SK-N-SH treated with all-trans-retinoic acid at 6 μM for 48 hours (cell line): ENCODE results near the gene TRIM54.

ENCODE experiments used
- ATAC-seq: fragments of 200-7000 bp; cut with Tn5 transposase; 3 replicates; pipeline ENCODE4 v1.9.1; 2020; ENCODE audit warnings: mild to moderate bottlenecking, moderate library complexity
- ARNTL ChIP-seq: fragments of 450-650 bp; formaldehyde crosslinking; IDR thresholded peaks from 2 replicates; pipeline ENCODE4 v1.5.0; 2020; ENCODE audit warnings: low read depth, mild to moderate bottlenecking, moderate library complexity, borderline replicate concordance
- CSDC2 ChIP-seq: fragments of 250-450 bp; sonication (Bioruptor Pico); IDR thresholded peaks from 2 replicates; pipeline ENCODE4 v1.5.0; 2020; ENCODE audit warnings: mild to moderate bottlenecking, moderate library complexity
- ESRRG ChIP-seq: fragments of 250-450 bp; sonication (Bioruptor Pico); IDR thresholded peaks from 2 replicates; pipeline ENCODE4 v1.6.1; 2021; ENCODE audit warnings: mild to moderate bottlenecking
- GLIS3 ChIP-seq: fragments of 250-450 bp; sonication (Bioruptor Pico); IDR thresholded peaks from 2 replicates; pipeline ENCODE4 v1.5.0; 2020; ENCODE audit warnings: mild to moderate bottlenecking, moderate library complexity
- ISL1 ChIP-seq: fragments of 250-450 bp; sonication (Bioruptor Pico); IDR thresholded peaks from 2 replicates; pipeline ENCODE4 v2.1.2; 2022; ENCODE audit warnings: mild to moderate bottlenecking, moderate library complexity
- OSR1 ChIP-seq: fragments of 250-450 bp; sonication (Bioruptor Pico); IDR thresholded peaks from 2 replicates; pipeline ENCODE4 v1.8.0; 2022; ENCODE audit warnings: moderate library complexity, mild to moderate bottlenecking, inconsistent platforms
- RARB ChIP-seq: fragments of 250-450 bp; sonication (Bioruptor Pico); IDR thresholded peaks from 2 replicates; pipeline ENCODE4 v1.8.0; 2021; ENCODE audit warnings: mild to moderate bottlenecking, moderate library complexity
- TOX ChIP-seq: fragments of 250-450 bp; sonication (Bioruptor Pico); IDR thresholded peaks from 2 replicates; pipeline ENCODE4 v1.8.0; 2021; ENCODE audit warnings: mild to moderate bottlenecking, moderate library complexity, borderline replicate concordance
- ZC3H10 ChIP-seq: fragments of 250-450 bp; sonication (Bioruptor Pico); IDR thresholded peaks from 2 replicates; pipeline ENCODE4 v1.5.1; 2021; ENCODE audit warnings: mild to moderate bottlenecking, moderate library complexity
- ZFP3 ChIP-seq: fragments of 250-450 bp; sonication (Bioruptor Pico); IDR thresholded peaks from 2 replicates; pipeline ENCODE4 v1.5.0; 2020; ENCODE audit warnings: mild to moderate bottlenecking, moderate library complexity
- ZFP30 ChIP-seq: fragments of 450-650 bp; formaldehyde crosslinking; IDR thresholded peaks from 2 replicates; pipeline ENCODE4 v1.5.0; 2022; ENCODE audit warnings: mild to moderate bottlenecking, moderate library complexity
- ZNF565 ChIP-seq: fragments of 450-650 bp; formaldehyde crosslinking; conservative IDR thresholded peaks from 2 replicates; pipeline ENCODE4 v1.5.0; 2020; ENCODE audit warnings: low read depth, mild to moderate bottlenecking, moderate library complexity
- ZNF70 ChIP-seq: fragments of 450-650 bp; formaldehyde crosslinking; IDR thresholded peaks from 2 replicates; pipeline ENCODE4 v1.5.0; 2020; ENCODE audit warnings: mild to moderate bottlenecking, moderate library complexity
- ZNF8 ChIP-seq: fragments of 450-650 bp; formaldehyde crosslinking; IDR thresholded peaks from 2 replicates; pipeline ENCODE4 v1.5.0; 2020; ENCODE audit warnings: mild to moderate bottlenecking, moderate library complexity
- TF ChIP-seq, protein P1 (sequence below): fragments of 250-450 bp; sonication (Bioruptor Pico); IDR thresholded peaks from 2 replicates; pipeline ENCODE4 v1.5.1; 2021; ENCODE audit warnings: mild to moderate bottlenecking, moderate library complexity
- TF ChIP-seq, protein P2 (sequence below): fragments of 250-450 bp; sonication (Bioruptor Pico); IDR thresholded peaks from 2 replicates; pipeline ENCODE4 v1.5.0; 2020; ENCODE audit warnings: mild to moderate bottlenecking, moderate library complexity
- TF ChIP-seq, protein P3 (sequence below): fragments of 250-450 bp; sonication (Bioruptor Pico); IDR thresholded peaks from 2 replicates; pipeline ENCODE4 v1.8.0; 2021; ENCODE audit warnings: low read depth, mild to moderate bottlenecking, moderate library complexity, borderline replicate concordance
- TF ChIP-seq, protein P4 (sequence below): fragments of 250-450 bp; sonication (Bioruptor Pico); IDR thresholded peaks from 2 replicates; pipeline ENCODE4 v1.5.1; 2020; ENCODE audit warnings: low read depth, mild to moderate bottlenecking, moderate library complexity

Gene TRIM54

DNA sequence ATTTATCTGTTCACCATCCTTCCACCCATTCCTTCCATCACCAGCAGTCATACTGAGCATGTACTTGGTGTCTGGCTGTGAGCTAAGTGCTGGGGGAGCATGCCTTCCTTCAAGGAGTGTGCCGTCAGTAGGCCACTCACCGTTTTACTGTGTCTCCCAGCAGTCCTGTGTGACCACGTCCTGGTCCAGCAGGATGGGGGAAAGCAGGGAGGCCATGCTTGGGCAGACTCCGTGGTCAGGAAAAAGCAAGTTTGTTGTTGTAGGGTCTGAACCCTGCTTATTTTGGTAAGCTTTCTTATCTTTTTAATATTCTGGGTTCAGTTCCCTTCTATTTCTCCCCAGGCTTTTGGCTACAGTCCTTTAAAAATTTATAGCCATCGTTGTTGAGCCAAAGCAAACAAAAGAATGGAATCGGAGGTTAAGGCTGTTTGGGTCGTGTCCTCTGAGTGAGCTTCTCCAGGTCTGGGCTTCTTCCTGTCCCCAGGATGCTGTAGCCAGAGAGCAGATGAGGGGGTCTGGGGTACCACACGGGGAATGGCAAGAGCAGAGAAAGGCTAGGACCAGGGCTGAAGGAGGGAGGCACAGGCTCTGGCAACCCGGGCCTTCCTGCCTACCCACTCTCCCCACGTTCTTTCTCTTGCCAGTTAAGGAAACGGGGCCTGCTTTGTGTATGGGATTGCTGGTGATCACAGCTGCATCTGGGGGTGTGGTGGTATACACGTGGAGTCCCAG is 32.9 kb upstream of the TRIM54 start:
- TF ChIP-seq, protein P1, sequence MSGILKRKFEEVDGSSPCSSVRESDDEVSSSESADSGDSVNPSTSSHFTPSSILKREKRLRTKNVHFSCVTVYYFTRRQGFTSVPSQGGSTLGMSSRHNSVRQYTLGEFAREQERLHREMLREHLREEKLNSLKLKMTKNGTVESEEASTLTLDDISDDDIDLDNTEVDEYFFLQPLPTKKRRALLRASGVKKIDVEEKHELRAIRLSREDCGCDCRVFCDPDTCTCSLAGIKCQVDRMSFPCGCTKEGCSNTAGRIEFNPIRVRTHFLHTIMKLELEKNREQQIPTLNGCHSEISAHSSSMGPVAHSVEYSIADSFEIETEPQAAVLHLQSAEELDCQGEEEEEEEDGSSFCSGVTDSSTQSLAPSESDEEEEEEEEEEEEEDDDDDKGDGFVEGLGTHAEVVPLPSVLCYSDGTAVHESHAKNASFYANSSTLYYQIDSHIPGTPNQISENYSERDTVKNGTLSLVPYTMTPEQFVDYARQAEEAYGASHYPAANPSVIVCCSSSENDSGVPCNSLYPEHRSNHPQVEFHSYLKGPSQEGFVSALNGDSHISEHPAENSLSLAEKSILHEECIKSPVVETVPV (CRISPR knock-in tag): no peak
- TF ChIP-seq ISL1 (CRISPR knock-in tag) (no peak), TOX (CRISPR knock-in tag) (no peak), ZNF565 (no peak), ZNF8 (CRISPR knock-in tag) (no peak), RARB (CRISPR knock-in tag) (no peak), ZFP30 (CRISPR knock-in tag) (no peak), ZFP3 (CRISPR knock-in tag) (no peak)
- TF ChIP-seq, protein P2, sequence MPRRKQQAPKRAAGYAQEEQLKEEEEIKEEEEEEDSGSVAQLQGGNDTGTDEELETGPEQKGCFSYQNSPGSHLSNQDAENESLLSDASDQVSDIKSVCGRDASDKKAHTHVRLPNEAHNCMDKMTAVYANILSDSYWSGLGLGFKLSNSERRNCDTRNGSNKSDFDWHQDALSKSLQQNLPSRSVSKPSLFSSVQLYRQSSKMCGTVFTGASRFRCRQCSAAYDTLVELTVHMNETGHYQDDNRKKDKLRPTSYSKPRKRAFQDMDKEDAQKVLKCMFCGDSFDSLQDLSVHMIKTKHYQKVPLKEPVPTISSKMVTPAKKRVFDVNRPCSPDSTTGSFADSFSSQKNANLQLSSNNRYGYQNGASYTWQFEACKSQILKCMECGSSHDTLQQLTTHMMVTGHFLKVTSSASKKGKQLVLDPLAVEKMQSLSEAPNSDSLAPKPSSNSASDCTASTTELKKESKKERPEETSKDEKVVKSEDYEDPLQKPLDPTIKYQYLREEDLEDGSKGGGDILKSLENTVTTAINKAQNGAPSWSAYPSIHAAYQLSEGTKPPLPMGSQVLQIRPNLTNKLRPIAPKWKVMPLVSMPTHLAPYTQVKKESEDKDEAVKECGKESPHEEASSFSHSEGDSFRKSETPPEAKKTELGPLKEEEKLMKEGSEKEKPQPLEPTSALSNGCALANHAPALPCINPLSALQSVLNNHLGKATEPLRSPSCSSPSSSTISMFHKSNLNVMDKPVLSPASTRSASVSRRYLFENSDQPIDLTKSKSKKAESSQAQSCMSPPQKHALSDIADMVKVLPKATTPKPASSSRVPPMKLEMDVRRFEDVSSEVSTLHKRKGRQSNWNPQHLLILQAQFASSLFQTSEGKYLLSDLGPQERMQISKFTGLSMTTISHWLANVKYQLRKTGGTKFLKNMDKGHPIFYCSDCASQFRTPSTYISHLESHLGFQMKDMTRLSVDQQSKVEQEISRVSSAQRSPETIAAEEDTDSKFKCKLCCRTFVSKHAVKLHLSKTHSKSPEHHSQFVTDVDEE: no peak
- TF ChIP-seq, all 23 proteins: peak for 0
- ATAC-seq: peak; percentile 27

DNA sequence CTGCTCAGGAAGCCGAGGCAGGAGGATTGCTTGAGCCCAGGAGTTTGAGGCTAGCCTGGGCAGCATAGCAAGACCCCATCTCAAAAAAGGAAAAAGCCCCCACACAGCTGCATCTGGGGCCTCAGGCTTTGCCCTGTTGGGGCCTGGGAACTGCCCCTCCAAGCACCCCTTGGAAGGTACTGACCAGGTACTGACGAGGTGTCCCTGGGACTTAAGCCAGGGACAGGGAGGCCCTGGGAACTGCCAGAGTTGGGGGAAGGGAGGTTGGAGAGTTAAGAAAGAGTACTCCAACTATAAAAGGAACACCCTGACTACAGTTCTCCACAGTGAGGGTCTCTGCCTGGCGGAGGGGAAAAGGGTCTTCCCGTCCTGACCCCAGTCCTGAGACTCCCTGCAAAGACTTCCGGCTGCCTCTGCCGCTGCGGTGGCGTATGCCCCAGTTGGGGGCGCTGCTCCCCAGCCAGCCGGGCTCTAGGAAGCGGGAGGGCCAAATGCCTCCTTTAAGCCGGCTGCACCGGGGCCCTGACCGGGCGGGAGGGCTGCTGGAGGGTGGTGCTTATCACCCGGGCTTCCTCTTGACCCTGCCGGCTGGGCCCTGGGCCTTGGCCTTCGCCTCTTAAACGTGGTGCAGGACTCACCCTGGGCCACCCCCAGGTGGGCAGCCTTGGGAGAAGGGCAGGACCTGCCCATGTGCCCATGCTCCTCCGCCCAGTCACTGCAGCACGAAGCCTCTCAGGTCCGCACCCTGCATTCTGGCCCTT is 32.2 kb upstream of the TRIM54 start:
- ATAC-seq: peak; percentile 67
- TF ChIP-seq ISL1 (CRISPR knock-in tag) (no peak), ARNTL (CRISPR knock-in tag) (no peak)
- TF ChIP-seq, protein P1 (CRISPR knock-in tag): no peak

DNA sequence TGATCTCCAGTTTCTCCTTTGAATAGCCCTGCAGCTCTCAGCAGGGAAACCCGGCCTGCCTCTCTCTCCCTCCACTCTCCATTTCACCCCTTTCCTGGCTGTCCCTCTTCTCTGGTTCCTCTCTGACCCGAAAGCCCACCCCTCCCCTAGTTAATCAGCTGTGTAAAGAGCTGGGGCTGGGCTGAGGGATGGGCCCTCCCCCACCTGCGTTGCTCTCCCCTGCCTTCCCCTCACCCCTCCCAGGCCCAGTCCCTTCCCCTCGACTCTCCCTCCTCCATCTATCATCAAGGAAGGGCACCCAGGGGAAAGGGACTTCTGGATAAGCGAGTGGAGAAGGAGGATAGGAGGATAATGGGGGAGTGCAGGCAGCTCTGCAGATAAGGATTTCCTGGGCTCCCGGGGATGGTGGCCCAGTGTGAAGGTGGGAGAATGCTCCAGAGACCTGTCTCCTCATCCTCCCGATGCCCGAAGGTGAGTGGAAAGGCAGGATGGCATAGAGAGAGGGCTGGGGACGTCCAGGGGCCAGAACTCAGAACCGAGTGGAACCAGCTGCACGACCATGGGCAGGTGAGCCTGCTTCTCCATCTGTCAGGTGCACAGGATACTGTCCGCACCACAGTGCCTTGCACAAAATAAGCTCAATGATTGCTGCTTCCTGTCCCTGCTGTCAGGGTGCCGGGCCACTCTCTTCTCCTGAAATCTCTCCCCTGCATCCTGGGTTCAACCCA is 31.4 kb upstream of the TRIM54 start:
- TF ChIP-seq TOX (CRISPR knock-in tag) (no peak), ESRRG (CRISPR knock-in tag) (no peak), ZNF70 (CRISPR knock-in tag) (no peak), ZC3H10 (CRISPR knock-in tag) (no peak), OSR1 (no peak), ZFP3 (CRISPR knock-in tag) (no peak), GLIS3 (CRISPR knock-in tag) (no peak), ZFP30 (CRISPR knock-in tag) (no peak), ISL1 (CRISPR knock-in tag) (no peak), ZNF8 (CRISPR knock-in tag) (no peak), CSDC2 (CRISPR knock-in tag) (no peak), ZNF565 (no peak), RARB (CRISPR knock-in tag) (no peak), ARNTL (CRISPR knock-in tag) (no peak)
- TF ChIP-seq, protein P3, sequence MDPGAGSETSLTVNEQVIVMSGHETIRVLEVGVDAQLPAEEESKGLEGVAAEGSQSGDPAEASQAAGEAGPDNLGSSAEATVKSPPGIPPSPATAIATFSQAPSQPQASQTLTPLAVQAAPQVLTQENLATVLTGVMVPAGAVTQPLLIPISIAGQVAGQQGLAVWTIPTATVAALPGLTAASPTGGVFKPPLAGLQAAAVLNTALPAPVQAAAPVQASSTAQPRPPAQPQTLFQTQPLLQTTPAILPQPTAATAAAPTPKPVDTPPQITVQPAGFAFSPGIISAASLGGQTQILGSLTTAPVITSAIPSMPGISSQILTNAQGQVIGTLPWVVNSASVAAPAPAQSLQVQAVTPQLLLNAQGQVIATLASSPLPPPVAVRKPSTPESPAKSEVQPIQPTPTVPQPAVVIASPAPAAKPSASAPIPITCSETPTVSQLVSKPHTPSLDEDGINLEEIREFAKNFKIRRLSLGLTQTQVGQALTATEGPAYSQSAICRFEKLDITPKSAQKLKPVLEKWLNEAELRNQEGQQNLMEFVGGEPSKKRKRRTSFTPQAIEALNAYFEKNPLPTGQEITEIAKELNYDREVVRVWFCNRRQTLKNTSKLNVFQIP (CRISPR knock-in tag): no peak
- TF ChIP-seq, protein P2: no peak
- TF ChIP-seq, protein P4, sequence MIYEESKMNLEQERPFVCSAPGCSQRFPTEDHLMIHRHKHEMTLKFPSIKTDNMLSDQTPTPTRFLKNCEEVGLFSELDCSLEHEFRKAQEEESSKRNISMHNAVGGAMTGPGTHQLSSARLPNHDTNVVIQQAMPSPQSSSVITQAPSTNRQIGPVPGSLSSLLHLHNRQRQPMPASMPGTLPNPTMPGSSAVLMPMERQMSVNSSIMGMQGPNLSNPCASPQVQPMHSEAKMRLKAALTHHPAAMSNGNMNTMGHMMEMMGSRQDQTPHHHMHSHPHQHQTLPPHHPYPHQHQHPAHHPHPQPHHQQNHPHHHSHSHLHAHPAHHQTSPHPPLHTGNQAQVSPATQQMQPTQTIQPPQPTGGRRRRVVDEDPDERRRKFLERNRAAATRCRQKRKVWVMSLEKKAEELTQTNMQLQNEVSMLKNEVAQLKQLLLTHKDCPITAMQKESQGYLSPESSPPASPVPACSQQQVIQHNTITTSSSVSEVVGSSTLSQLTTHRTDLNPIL (CRISPR knock-in tag): no peak
- TF ChIP-seq, protein P1 (CRISPR knock-in tag): no peak
- TF ChIP-seq, all 23 proteins: peak for 0
- no peak for ATAC-seq
